NCI-H524 (cell line): ENCODE data around the gene HOXB8.
A peak's percentile ranks its signal among the peaks of the same experiment; 100 is the strongest.

Experiments used
- DNase-seq, 2 experiments: peaks; one replicate each; lab custom pipeline; 2025; lab: John Stamatoyannopoulos, UW

Gene HOXB8

DNA sequence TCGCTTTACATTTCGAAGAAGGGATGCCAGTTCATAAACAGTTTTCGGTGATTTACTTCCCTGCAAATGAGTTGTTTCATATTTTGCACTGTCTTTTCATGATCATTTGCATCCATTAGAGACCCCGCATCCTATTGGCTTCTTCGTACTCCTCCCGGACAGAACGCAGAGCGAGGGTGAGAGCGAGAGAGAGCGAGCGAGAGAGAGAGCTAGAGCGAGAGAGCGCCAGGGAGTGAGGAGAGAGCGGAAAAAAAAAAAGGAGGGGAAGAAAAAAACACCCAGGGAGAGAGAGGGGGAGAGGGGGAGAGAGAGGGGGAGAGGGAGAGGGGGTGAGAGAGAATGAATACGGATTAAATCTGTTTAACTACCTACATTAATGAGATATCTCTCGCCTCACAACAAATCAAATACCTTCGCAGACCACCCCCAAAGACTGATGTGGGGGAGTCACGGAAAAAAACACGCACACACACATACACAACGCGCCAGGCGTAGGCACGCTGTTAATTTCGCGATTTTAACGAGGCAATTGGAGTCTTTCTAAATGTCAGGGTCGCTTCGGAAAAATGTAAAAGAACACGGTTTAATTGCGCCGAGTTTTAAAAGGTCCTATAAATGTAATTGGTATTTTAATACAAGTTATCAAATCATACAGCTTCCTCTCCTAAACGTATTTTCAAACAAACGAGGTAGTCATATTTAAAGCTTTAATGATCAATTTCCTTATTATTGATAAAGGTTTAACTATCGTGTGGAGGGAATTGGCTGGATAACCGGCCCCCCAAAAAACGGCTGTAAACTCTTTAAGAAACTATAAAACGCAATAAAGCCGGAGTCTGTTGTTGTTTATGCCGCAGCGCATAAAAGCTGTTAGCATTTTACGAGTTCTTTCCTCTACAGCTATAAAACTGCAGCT, at the start of gene HOXB8:
HOXB8 (minus strand) TSS at position 246 of the 916 bp plus-strand sequence. CDS start 588 bp downstream, outside the sequence.
- DNase-seq, result no peak

DNA sequence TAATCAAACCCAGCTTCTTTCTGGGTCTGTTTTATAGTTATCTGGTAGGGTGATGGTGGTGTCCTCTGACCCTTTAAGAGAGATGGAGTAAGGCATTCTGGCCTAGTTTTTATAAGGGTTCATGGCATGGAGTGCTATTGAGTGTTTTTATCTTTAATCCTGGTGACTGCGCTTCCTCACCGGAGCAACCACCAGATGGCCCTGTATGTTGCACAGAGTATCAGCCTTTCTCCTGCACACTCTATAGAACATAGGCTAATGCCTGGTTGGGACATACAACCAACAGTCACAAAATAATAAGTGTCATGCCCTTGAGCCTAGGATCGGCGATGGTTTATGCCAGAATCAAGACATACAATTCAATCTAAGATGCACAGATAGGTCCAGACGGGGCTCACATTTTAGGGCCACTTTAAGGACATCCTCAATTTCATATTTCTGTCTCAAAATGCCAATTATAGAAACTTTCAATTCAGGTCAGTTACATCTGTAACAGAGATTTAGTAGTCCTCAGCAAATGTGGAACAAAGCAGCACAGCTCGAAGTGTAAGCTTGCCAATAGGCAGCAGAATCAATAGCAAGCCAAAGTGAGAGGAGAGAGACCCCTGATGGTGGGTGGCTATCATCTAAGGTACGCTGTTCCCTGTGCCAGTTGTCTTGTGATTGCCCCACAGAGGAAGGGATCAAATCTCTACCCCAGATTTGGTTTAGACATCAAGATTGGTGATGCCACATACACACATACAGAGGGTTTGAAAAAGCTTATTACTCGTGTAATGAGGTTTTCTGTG, 48.2 kb upstream of the HOXB8 start:
- DNase-seq, result peak in 1 of 2 experiments; percentile 27

- DNase-seq, result no peak
These were observed 40.8 kb upstream of the HOXB8 start for GRCh38 chr17:48655913-48656312.

DNA sequence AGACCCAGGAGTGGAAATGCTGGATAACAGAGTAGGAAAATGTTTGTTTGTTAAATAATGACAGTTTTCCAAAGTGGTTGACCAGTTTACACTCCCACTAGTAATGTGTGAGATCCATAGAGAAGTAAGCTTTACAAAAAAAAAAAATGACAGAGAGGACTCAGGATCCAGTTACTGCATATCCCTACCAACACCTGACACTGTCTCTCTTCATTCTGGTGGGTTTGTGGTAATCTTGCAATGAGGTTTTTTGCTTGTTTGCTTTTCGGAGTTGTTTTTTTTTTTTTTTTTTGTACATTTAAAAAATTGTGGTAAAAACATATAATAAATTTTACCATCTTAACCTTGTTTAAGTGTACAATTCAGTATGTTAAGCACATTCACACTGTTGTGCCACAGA, 34.6 kb upstream of the HOXB8 start:
- no peak for DNase-seq

DNA sequence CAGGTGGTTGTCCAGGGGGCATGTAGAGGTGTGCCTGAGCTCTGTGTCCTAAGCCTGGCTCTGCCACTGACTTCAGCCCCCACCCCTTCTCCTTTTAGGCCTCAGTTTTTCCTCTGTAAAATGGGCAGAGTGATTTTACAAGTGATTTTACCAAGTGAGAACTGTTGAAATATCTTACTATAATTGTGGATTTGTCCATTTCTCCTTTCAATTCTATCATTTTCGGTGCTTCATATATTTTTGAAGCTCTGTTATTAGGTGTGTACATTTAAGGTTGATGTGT, 32.8 kb upstream of the HOXB8 start:
- no peak for DNase-seq

DNA sequence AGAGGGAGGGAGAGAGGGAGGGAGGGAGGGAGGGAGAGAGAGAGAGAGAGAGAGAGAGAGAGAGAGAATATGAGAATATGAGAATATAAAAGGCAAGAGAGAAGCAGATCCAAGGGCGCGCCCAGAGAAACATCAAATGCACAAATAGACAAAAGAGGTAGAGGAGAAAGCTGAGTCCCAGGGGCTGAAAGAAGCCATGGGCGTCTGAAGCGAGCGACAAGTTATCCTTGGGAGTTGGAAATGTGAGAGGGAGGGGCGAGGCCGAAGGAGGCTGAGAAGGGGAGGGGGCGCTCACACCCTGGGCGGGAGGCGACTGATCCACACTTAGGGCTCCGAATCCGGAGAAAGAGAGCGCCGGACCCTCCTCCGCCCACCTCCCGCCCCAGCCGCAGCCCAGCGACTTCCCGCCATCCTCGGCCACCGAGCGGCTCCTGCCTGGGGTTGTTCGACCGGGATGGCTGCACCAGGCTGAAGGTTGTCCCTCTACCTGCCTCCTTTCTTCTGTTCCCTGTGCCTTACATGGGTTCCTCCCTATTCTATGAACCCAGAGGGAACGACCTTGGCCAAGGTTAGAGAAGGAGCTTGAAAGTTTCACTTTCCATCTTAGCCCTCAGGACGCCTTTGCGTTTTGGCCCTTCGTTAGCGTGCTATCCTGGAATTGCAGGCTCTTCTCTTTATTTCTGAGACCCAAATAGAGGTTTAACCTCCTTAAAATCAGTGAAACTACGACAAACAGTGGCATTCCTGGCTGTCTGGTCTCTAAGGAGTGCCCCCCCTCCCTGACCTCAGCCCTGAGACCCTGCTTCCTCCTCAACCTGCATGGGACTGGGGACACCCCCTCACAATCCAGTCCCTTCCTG, 32.2 kb upstream of the HOXB8 start:
- no peak for DNase-seq

DNA sequence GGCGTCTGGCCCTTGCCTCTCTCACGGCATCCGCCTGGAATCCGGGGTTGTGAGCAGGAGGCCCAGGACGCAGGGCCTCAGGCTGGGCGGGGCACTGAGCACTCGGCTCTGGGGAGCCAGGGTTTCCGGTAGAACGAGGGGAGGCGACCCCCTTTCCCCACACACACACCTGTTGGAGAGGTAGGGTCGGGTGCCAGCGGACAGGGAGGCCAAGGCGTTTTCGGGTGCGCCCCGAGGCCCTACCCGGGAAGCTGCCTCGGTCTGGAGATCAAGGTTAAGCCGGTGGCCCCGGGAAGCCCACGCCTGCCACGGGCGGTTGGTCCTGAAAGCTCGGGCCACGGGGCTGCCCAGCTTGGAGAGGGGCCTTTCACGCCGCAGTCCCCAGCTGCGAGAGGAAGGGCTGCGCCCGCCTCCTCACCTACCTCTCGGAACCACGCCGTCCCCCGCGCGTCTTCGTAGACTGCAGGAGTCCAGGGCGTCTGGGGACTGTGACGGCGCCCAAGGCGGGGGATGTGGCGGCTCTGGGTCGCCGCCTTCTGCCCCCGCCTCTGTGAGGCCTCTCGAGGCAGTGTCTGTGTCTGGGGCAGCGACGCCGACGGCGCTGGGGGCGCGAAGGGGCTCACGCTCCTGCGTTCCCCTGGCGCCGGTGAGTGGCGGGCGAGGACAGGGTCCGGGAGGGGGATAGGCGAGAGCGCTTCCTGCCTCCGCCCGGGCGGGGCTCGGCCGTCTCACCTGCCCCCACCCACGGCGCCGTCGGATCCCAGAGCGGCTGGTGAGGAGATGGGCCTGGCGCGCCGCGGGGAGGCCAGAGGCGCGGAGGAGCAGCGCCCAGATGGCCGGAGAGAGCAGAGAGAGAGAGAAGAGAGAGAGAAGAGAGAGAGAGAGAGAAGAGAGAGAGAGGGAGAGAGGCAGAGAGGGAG, 31.4 kb upstream of the HOXB8 start:
- DNase-seq, result peak in 1 of 2 experiments; percentile 32

- DNase-seq, result no peak
These were observed 30.6 kb upstream of the HOXB8 start for GRCh38 chr17:48645639-48646182.

GRCh38 chr17:48644910-48645557, 29.9 kb upstream of the HOXB8 start:
- no peak for DNase-seq

DNA sequence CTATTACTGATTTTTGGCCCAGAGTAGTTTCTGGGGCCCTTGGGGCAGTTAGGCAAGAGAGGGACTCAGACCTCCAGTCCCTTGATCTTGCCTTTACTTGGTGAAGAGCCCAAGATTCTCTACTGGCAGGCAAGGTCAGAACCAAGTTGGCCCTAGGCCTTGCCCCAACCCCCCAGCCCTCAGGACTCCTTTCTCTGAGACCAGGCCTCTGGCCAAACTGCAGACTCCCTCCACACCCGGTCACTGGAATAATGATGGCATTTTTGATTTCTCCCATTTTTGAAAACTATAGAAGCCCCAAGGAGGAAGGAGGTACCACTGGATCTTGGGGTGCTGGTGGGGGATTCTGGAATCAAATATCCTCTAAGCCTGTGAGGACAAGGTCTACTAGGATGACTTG, 29.1 kb upstream of the HOXB8 start:
- no peak for DNase-seq

DNA sequence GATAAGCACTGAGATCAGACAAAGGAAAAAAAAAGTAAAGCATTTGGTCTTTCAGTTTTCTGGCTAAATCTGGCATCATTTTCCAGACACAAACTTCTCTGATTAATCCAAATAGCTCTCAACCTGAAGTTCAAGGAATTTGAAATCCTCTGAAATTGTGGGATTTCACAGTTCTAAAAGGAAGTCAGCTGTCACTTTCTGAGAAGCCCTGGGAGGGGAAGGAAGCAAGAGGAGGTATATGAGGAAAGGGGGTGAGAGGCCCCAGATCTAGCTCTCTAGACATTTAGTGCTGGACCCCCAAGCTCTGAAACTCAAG, 28.6 kb upstream of the HOXB8 start:
- DNase-seq, result no peak

GRCh38 chr17:48642843-48643696, 28.0 kb upstream of the HOXB8 start:
- no peak for DNase-seq

DNA sequence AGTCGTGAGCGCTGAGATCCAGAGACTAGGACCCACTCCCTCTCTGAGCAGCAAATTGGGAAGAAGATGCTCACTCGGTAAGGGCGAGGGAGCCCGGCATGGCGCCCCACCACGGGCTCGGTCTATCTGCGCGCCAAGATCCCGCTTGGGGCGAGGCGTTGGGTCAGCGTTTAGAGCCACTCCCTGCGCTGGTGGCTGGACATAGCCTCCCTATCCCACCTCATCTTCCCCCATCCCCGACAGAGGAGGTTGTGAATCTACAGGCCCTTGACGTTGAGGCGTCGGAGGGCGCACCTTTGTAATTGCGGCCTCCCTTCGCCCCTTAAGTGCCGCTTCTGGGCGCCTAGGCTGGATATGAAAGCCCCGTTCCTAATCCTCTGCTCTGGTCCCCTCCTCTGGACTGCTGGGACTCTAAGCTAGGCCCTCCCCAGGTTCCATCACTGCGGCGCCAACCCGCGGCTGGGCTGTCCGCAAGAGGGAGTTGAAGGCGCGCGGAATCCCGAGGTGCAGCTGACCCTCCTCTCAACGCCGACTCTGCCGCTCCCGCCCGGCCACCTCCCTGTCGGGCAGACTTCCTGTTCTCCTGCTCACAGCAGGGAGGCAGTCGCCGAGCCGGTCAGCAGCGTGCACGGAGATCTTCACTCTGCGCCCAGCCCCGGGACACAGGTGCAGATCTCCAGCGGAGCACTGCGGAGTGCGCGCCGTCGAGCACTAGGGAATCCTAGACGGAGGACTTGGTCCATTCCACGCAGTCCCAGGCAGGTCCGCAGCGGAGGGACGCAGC, 27.2 kb upstream of the HOXB8 start:
- DNase-seq, result no peak

DNA sequence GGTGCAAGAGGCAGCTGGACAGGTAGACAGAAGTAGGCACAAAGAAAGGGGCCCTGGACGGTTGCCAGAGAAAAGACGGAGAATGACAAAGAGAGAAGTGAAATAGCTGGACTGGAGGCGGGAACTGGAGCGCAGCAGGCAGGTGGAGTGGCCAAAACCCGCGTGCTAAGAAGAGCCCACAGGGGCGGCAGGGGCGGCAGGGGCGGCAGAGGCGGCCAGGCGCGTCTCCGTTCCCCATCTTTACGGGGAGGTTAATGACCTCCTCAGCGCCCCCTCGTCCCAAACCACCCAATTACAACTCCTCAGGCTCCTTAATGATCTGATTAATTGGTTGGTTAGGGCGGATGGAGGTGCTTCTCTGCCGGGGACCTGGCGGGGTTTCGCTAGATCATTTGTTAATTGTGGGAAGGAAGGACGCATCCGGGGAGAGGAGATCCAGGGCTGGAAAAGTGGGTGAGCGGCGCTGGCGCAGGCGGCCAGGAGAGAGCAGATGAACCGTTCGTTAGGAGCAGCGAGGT, 26.5 kb upstream of the HOXB8 start:
- no peak for DNase-seq

DNA sequence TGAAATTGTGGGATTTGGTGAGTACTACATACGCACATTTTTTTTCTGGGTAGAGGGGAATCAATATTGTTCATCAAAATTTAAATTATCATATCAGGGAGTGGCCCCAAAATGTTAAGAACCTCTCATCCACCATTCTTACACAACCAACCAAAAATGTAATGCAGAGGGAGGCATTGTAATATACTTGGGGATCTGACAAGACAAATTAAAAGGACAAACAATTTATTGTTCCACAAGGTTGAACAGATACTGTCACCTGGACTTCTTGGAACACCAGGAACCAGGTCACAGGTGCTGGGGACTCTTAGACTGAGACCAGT, 25.7 kb upstream of the HOXB8 start:
- DNase-seq, result no peak

GRCh38 chr17:48639982-48640857, 25.1 kb upstream of the HOXB8 start:
- no peak for DNase-seq

DNA sequence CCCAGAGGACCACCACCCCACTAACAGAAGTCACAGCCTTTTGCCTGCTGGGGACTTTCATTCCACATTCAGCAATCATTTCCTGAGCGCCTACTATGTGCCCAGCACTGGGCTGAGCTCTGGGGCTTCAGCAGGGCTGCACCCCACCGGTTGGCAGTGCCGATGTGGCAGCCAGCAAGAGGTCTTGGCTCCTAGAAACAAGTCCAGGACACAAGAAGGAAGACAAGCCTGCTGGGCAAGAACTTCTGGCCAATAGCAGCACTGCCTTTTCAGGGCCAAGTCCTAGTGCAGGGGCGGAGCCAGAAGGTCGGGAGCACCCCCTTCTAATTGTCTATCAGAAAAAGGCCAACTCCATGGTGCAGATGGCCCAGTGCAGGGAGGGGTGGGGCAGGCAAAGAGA, 24.0 kb upstream of the HOXB8 start:
- DNase-seq, result no peak
